Nephron (organoid): Measurements from ENCODE around the gene MYO16.
A peak's percentile ranks its signal among the peaks of the same experiment; 100 is the strongest.

ENCODE experiments used
- H3K27ac Mint-ChIP-seq, 3 experiments: 2 replicates each; pipeline ENCODE4 v1.8.0; 2020; ENCODE audit warnings: mixed read lengths in 3 of 3, mild to moderate bottlenecking in 2 of 3, moderate library complexity in 1 of 3
- H3K27me3 Mint-ChIP-seq: 2 replicates; pipeline ENCODE4 v1.8.0; 2021; ENCODE audit warnings: low read depth, mild to moderate bottlenecking, moderate library complexity, mixed read lengths
- H3K36me3 Mint-ChIP-seq: 2 replicates; pipeline ENCODE4 v1.8.0; 2020; ENCODE audit warnings: low read depth, mixed read lengths
- H3K4me1 Mint-ChIP-seq: 2 replicates; pipeline ENCODE4 v1.8.0; 2020; ENCODE audit warnings: mixed read lengths
- H3K4me3 Mint-ChIP-seq, 3 experiments: 2 replicates each; pipeline ENCODE4 v1.8.0; 2020; ENCODE audit warnings: mild to moderate bottlenecking in 3 of 3, mixed read lengths in 3 of 3, moderate library complexity in 2 of 3
- H3K9me3 Mint-ChIP-seq: 2 replicates; pipeline ENCODE4 v1.8.0; 2020; ENCODE audit warnings: mixed read lengths
- TF ChIP-seq, protein P1 (sequence below), 3 experiments: fragments of 200-600 bp; sonication (generic); IDR thresholded peaks; one replicate each; pipeline ENCODE4 v1.5.0; 2021; ENCODE audit warnings: antibody characterized with exemption in 3 of 3; ENCODE audit not compliant: unreplicated experiment in 3 of 3

The MYO16 gene

DNA sequence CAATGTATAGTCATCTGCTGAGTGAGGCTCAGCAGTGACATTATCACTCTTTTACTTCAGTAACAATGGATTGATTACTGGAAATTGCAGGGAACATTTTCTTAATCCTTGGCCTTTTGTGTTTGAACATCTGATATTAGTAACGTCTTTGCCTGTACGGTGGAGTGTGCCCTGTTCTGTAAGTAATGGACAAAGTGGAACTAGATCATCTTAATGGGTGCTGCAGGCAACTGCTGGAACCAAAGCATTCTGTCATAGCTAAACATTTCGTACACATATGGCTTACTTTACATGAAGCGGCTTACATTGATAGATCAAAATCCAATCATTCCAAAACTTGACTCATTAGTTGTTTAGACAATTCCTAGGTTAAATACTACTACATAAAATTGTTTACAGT lies 114.1 kb downstream of the MYO16 start:
- Mint-ChIP-seq H3K27me3 (no peaks in the 10 kb centered on the region), H3K36me3 (no peaks in the 10 kb centered on the region), H3K9me3 (peaks cover 17% of the 10 kb centered on the region), H3K4me3 (no peak overlapping the region), H3K27ac (no peak overlapping the region), H3K4me1 (no peaks in the 10 kb centered on the region)
- TF ChIP-seq, protein P1, sequence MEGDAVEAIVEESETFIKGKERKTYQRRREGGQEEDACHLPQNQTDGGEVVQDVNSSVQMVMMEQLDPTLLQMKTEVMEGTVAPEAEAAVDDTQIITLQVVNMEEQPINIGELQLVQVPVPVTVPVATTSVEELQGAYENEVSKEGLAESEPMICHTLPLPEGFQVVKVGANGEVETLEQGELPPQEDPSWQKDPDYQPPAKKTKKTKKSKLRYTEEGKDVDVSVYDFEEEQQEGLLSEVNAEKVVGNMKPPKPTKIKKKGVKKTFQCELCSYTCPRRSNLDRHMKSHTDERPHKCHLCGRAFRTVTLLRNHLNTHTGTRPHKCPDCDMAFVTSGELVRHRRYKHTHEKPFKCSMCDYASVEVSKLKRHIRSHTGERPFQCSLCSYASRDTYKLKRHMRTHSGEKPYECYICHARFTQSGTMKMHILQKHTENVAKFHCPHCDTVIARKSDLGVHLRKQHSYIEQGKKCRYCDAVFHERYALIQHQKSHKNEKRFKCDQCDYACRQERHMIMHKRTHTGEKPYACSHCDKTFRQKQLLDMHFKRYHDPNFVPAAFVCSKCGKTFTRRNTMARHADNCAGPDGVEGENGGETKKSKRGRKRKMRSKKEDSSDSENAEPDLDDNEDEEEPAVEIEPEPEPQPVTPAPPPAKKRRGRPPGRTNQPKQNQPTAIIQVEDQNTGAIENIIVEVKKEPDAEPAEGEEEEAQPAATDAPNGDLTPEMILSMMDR (IDR thresholded peaks at IDR 0.05; ENCODE audit: unreplicated experiment in 3 of 3) = no peak

DNA sequence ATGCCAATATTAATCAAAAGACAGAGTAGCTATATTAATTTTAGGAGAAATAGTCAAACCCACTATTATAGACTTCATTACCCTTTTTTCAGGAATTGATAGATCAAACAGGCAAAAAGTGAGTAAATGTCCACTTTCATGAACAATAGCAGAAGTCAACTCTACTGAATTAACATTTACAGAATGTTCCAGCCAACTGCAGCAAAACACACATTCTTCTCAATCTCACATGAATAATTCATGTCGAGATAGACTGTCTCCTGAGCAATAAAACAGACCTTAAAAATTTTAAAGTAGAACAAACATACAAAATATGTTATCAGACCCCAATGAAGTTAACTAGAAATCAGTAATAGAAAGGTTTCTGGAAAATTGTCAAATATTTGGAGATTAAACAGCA lies 118.4 kb downstream of the MYO16 start:
- TF ChIP-seq, protein P1 (IDR thresholded peaks at IDR 0.05; ENCODE audit: unreplicated experiment in 3 of 3) = no peak
- Mint-ChIP-seq H3K4me3 (no peak overlapping the region), H3K36me3 (no peaks in the 10 kb centered on the region), H3K4me1 (no peaks in the 10 kb centered on the region), H3K27me3 (no peaks in the 10 kb centered on the region), H3K9me3 (peaks cover 9% of the 10 kb centered on the region), H3K27ac (no peak overlapping the region)

DNA sequence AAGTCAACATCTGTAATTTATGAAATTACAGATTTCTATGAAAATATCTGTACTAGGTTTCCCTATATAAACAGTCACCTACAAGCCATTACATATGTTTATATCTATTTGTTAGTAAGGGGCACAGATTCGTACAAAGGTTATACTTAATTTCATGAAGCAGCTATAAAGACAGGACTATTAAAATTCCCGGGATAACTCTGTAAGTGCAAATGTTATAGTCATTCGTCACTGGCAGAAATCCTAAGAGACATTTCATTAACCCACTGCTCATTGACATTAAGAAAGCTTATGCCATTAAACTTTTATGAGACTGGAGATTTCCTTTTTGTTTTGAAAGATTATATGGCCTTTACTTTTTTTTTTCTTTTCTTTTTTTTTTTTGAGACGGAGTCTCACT lies 122.9 kb downstream of the MYO16 start:
- no peak overlapping the region for H3K27ac Mint-ChIP-seq
- no peaks in the 10 kb centered on the region for H3K36me3 Mint-ChIP-seq
- TF ChIP-seq, protein P1 (IDR thresholded peaks at IDR 0.05; ENCODE audit: unreplicated experiment in 3 of 3) = no peak
- H3K4me3 Mint-ChIP-seq = no peak overlapping the region
- H3K4me1 Mint-ChIP-seq = no peaks in the 10 kb centered on the region
- H3K27me3 Mint-ChIP-seq = no peaks in the 10 kb centered on the region
- no peaks in the 10 kb centered on the region for H3K9me3 Mint-ChIP-seq

- H3K27ac Mint-ChIP-seq = peak overlapping the region in 1 of 3 experiments; percentile 32
- H3K4me1 Mint-ChIP-seq = no peaks in the 10 kb centered on the region
- no peak overlapping the region for H3K4me3 Mint-ChIP-seq
- no peaks in the 10 kb centered on the region for H3K9me3 Mint-ChIP-seq
- TF ChIP-seq, protein P1 (IDR thresholded peaks at IDR 0.05; ENCODE audit: unreplicated experiment in 3 of 3) = no peak
- no peaks in the 10 kb centered on the region for H3K27me3 Mint-ChIP-seq
- no peaks in the 10 kb centered on the region for H3K36me3 Mint-ChIP-seq
These were observed 125.7 kb downstream of the MYO16 start for GRCh38 chr13:108755083-108755482.

DNA sequence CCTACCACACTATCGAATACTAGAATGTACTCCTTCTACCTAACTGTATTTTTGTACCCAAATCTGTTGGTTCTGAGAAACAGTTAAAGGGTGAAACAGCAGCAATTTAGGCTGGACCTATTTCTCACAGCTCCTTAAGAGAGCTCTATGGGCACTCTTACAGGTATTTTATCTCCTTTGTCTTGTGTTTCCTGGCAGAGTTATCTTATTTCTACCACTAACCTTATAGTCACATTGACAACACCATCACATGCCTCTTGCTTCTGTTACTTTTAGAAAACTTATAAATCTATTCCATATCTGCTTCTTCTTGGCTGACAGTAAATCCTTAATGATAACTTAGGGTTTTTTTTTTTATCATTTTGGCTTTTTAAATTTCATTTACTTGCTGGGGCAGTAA lies 130.7 kb downstream of the MYO16 start:
- H3K4me3 Mint-ChIP-seq = no peak overlapping the region
- TF ChIP-seq, protein P1 (IDR thresholded peaks at IDR 0.05; ENCODE audit: unreplicated experiment in 3 of 3) = no peak
- no peaks in the 10 kb centered on the region for H3K27me3 Mint-ChIP-seq
- H3K36me3 Mint-ChIP-seq = no peaks in the 10 kb centered on the region
- H3K27ac Mint-ChIP-seq = no peak overlapping the region
- H3K4me1 Mint-ChIP-seq = no peaks in the 10 kb centered on the region
- H3K9me3 Mint-ChIP-seq = no peaks in the 10 kb centered on the region

DNA sequence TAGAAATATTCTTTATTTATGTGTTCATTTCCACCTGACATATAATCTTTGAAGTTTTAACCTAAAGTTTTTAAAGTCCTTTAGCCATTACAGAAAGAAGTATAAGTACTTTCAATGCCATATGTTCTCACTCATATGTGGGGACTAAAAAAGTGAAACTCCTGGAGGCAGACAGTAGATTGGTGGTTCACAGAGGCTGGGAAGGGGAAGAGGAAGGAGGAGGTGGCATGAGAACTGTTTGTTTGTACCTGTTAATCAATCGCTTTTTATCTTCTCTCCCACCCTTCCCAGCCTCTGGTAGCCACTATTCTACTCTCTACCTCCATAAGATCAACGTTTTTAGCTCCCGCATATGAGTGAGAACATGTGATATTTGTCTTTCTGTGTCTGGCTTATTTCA lies 131.1 kb downstream of the MYO16 start:
- Mint-ChIP-seq H3K4me3 (no peak overlapping the region), H3K4me1 (no peaks in the 10 kb centered on the region), H3K27ac (no peak overlapping the region), H3K9me3 (no peaks in the 10 kb centered on the region), H3K27me3 (no peaks in the 10 kb centered on the region), H3K36me3 (no peaks in the 10 kb centered on the region)
- TF ChIP-seq, protein P1 (IDR thresholded peaks at IDR 0.05; ENCODE audit: unreplicated experiment in 3 of 3) = no peak
